ENCODE results near the gene DDA1. TPM values are rescaled to one million over a fixed set of nuclear protein-coding genes. Genes with fewer than 3 reads are reported as not detected.

DDA1 gene
- total and polyA plus RNA-seq, 2 of the 13 experiments (the other 11 are each of a cell fraction or from before 2014, with no cell fraction given): 24.5 to 26.0 TPM

DNA sequence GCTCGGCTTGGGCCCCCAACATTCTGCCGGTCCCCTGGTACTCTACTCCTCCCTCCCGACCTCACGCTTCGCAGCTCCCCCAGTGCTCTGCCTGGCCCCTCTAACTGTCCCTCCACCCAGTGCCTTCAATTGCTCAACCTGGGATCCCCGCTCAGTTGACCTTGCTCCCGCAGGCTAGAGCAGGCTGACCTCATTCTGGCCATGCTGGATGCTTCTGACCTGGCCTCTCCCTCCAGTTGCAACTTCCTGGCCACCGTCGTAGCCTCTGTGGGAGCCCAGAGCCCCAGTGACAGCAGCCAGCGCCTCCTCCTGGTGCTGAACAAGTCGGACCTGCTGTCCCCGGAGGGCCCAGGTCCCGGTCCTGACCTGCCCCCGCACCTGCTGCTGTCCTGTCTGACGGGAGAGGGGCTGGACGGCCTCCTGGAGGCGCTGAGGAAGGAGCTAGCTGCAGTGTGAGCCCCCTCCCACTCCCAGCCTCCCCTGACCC, 31.6 kb downstream of the DDA1 start (continued):
- TF ChIP-seq TCF7L2 (IDR thresholded peaks at IDR 0.05; ENCODE audit: low read depth, low read length): no peak
- peak; percentile 83; the same call in 1 of the 2 replicates for TF ChIP-seq ERF (CRISPR knock-in tag; IDR thresholded peaks at IDR 0.05)
- no peak for TF ChIP-seq AGO1 (IDR thresholded peaks at IDR 0.05; ENCODE audit: low read depth, low read length, poor library complexity, severe bottlenecking)
- TF ChIP-seq BRD4 (CRISPR knock-in tag; IDR thresholded peaks at IDR 0.05): no peak
- TF ChIP-seq ZNF547 (CRISPR knock-in tag; IDR thresholded peaks at IDR 0.05): 0 out of 2 replicates have a peak, but pooled peaks have one; percentile 16
- no peak for TF ChIP-seq ZNF513 (CRISPR knock-in tag; conservative IDR thresholded peaks at IDR 0.05)
- no peak for TF ChIP-seq FLYWCH1 (CRISPR knock-in tag; IDR thresholded peaks at IDR 0.05)
- TF ChIP-seq NFE2L1 (CRISPR knock-in tag; IDR thresholded peaks at IDR 0.05; ENCODE audit: borderline replicate concordance): no peak
- no peak for TF ChIP-seq PBX2 (CRISPR knock-in tag; IDR thresholded peaks at IDR 0.05)
- peak; percentile 71 for TF ChIP-seq TFDP2 (CRISPR knock-in tag; IDR thresholded peaks at IDR 0.05)
- no peak for TF ChIP-seq ZNF17 (CRISPR knock-in tag; IDR thresholded peaks at IDR 0.05)
- peak; percentile 24; the same call in 1 of the 2 replicates for TF ChIP-seq ZNF317 (CRISPR knock-in tag; IDR thresholded peaks at IDR 0.05)
- TF ChIP-seq DPF2 (CRISPR knock-in tag; IDR thresholded peaks at IDR 0.05; ENCODE audit: borderline replicate concordance, low read depth): 0 out of 2 replicates have a peak, but pooled peaks have one; percentile 19
- TF ChIP-seq ZNF121 (CRISPR knock-in tag; IDR thresholded peaks at IDR 0.05): peak; percentile 25; the same call in 1 of the 2 replicates
- TF ChIP-seq MLX (CRISPR knock-in tag; IDR thresholded peaks at IDR 0.05): no peak
- no peak for TF ChIP-seq MATR3 (CRISPR knock-in tag; IDR thresholded peaks at IDR 0.05)
- 0 out of 2 replicates have a peak, but pooled peaks have one; percentile 64 for TF ChIP-seq ZNF841 (CRISPR knock-in tag; IDR thresholded peaks at IDR 0.05; ENCODE audit: borderline replicate concordance)
- TF ChIP-seq POLR2AphosphoS5 (IDR thresholded peaks at IDR 0.05; ENCODE audit: low read depth, low read length): peak; percentile 53; the same call in 1 of the 2 replicates
- TF ChIP-seq RBFOX2 (IDR thresholded peaks at IDR 0.05; ENCODE audit: low read depth, low read length): peak; percentile 49; the same call in 1 of the 2 replicates
- peak; percentile 16 for TF ChIP-seq PHF8 (CRISPR knock-in tag; IDR thresholded peaks at IDR 0.05)
- peak; percentile 63 for TF ChIP-seq CTCF (CRISPR knock-in tag; IDR thresholded peaks at IDR 0.05)
- peak; percentile 37; the same call in 1 of the 2 replicates for TF ChIP-seq HDAC1 (CRISPR knock-in tag; IDR thresholded peaks at IDR 0.05)
- TF ChIP-seq, protein P1, sequence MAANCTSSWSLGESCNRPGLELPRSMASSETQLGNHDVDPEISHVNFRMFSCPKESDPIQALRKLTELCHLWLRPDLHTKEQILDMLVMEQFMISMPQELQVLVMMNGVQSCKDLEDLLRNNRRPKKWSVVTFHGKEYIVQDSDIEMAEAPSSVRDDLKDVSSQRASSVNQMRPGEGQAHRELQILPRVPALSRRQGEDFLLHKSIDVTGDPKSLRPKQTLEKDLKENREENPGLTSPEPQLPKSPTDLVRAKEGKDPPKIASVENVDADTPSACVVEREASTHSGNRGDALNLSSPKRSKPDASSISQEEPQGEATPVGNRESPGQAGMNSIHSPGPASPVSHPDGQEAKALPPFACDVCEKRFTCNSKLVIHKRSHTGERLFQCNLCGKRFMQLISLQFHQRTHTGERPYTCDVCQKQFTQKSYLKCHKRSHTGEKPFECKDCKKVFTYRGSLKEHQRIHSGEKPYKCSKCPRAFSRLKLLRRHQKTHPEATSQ (CRISPR knock-in tag; IDR thresholded peaks at IDR 0.05; ENCODE audit: borderline replicate concordance): no peak
- TF ChIP-seq KLF6 (CRISPR knock-in tag; IDR thresholded peaks at IDR 0.05): no peak
